ENCODE results near the gene MAPKAP1.

GRCh38 chr9:125409637-125410521 is 297.1 kb downstream of the MAPKAP1 start:
- TF ChIP-seq EZH2phosphoT487 (IDR thresholded peaks at IDR 0.05; ENCODE audit: insufficient read depth, low read depth) = no peak
- no peak for TF ChIP-seq EZH2 (IDR thresholded peaks at IDR 0.05; ENCODE audit: insufficient read depth, poor library complexity, severe bottlenecking)

All from GM23248 (cell line).